Activated B cell treated with CpG ODN at 0.5 μM for 24 hours (primary cell): ENCODE measurements around the gene CLEC10A. TPM values are rescaled to one million over a fixed set of nuclear protein-coding genes. Genes with fewer than 3 reads are reported as not detected.
"Not testable (repeated sequence)": the region's sequence is repeated elsewhere in the genome, so short reads cannot be mapped to it uniquely, and the experiment has no call there.

ENCODE experiments used
- ATAC-seq: fragments of 200-7000 bp; cut with Tn5 transposase; one replicate; pipeline ENCODE4 v1.10.0; 2021; ENCODE audit warnings: low read depth, mild to moderate bottlenecking, moderate library complexity
- CTCF ChIA-PET: fragments of 350-600 bp; sonication (Branson Sonifier 250); formaldehyde crosslinking; loops from one replicate; lab custom pipeline; 2021; ENCODE audit warnings: antibody characterized with exemption; lab: Charles Lee
- POLR2A ChIA-PET: fragments of 350-600 bp; sonication (Branson Sonifier 250); formaldehyde crosslinking; loops from one replicate; lab custom pipeline; 2021; ENCODE audit warnings: antibody characterized with exemption; lab: Charles Lee
- DNase-seq: peaks from one replicate; pipeline ENCODE4 v3.0.0; 2022
- H3K27ac Mint-ChIP-seq: one replicate; pipeline ENCODE4 v1.8.0; 2020; ENCODE audit warnings: mixed read lengths
- H3K27me3 Mint-ChIP-seq: one replicate; pipeline ENCODE4 v1.8.0; 2021; ENCODE audit warnings: mixed read lengths
- H3K36me3 Mint-ChIP-seq: one replicate; pipeline ENCODE4 v1.8.0; 2021; ENCODE audit warnings: low read depth, mixed read lengths
- H3K4me1 Mint-ChIP-seq: one replicate; pipeline ENCODE4 v1.8.0; 2021; ENCODE audit warnings: mixed read lengths
- H3K4me3 Mint-ChIP-seq: one replicate; pipeline ENCODE4 v1.8.0; 2020; ENCODE audit warnings: mild to moderate bottlenecking, mixed read lengths
- H3K9me3 Mint-ChIP-seq: one replicate; pipeline ENCODE4 v1.8.0; 2020; ENCODE audit warnings: mixed read lengths
- CTCF ChIP-seq: fragments of 200-600 bp; IDR thresholded peaks from one replicate; pipeline ENCODE4 v1.8.0; 2022; ENCODE audit warnings: antibody characterized with exemption, mild to moderate bottlenecking
- intact Hi-C: fragments of 100-400 bp; cut with micrococcal nuclease; formaldehyde crosslinking; loops from one replicate; pipeline ENCODE4 v1.15.1; 2024
- total RNA-seq: library from RNA; stranded (reverse); gene quantifications from 2 replicates; pipeline ENCODE4 v1.2.3, GENCODE V29; 2022

CLEC10A gene
- total RNA-seq, 1 donor from 2014 or later = not detected

GRCh38 chr17:7123844-7124243, 43.8 kb upstream of the CLEC10A start:
- no peak for ATAC-seq
- no peaks in the 10 kb centered on the region for H3K36me3 Mint-ChIP-seq
- no peak overlapping the region for H3K4me3 Mint-ChIP-seq
- ChIA-PET CTCF (no interaction called here), POLR2A (interaction anchor here (0.6 to 1.3 kb wide), 2 partner anchors 8 to 545 kb away, joined by 8 to 9 read pairs; no protein-coding TSS in a partner anchor)
- no peak for TF ChIP-seq CTCF
- peaks cover 14% of the 10 kb centered on the region for H3K27me3 Mint-ChIP-seq
- no peaks in the 10 kb centered on the region for H3K9me3 Mint-ChIP-seq
- no peak for DNase-seq
- intact Hi-C loops = no loop called here
- no peak overlapping the region for H3K27ac Mint-ChIP-seq
- peaks cover 12% of the 10 kb centered on the region for H3K4me1 Mint-ChIP-seq

GRCh38 chr17:7122381-7122780, 42.3 kb upstream of the CLEC10A start:
- no peak for DNase-seq
- Mint-ChIP-seq H3K9me3 (no peaks in the 10 kb centered on the region), H3K27ac (no peak overlapping the region), H3K27me3 (peaks cover 14% of the 10 kb centered on the region), H3K36me3 (no peaks in the 10 kb centered on the region), H3K4me3 (no peak overlapping the region), H3K4me1 (peaks cover 12% of the 10 kb centered on the region)
- ChIA-PET POLR2A (interaction anchor here (1.3 kb wide), 1 partner anchor 10 kb away, joined by 9 read pairs; no protein-coding TSS in a partner anchor), CTCF (no interaction called here)
- ATAC-seq = no peak
- TF ChIP-seq CTCF = no peak
- intact Hi-C loops = no loop called here

- H3K4me3 Mint-ChIP-seq, H3K27ac Mint-ChIP-seq, H3K36me3 Mint-ChIP-seq, H3K9me3 Mint-ChIP-seq, CTCF ChIA-PET, ATAC-seq, intact Hi-C loops, DNase-seq: not testable (repeated sequence)
- Mint-ChIP-seq H3K4me1 (peaks cover 12% of the 10 kb centered on the region), H3K27me3 (peaks cover 14% of the 10 kb centered on the region)
- POLR2A ChIA-PET = interaction anchor here (0.7 to 1.5 kb wide), 2 partner anchors 11 to 1102 kb away, joined by 3 to 5 read pairs; no protein-coding TSS in a partner anchor
Measured at GRCh38 chr17:7120635-7121034, 40.6 kb upstream of the CLEC10A start.

- intact Hi-C loops = no loop called here
- DNase-seq (no peak), ATAC-seq (no peak)
- Mint-ChIP-seq H3K36me3 (no peaks in the 10 kb centered on the region), H3K4me1 (peaks cover 12% of the 10 kb centered on the region), H3K4me3 (no peak overlapping the region), H3K27me3 (peaks cover 14% of the 10 kb centered on the region), H3K9me3 (no peaks in the 10 kb centered on the region), H3K27ac (no peak overlapping the region)
- CTCF ChIA-PET = no interaction called here
- POLR2A ChIA-PET = interaction anchor here (0.7 kb wide), 1 partner anchor 1103 kb away, joined by 3 read pairs; no protein-coding TSS in a partner anchor
- TF ChIP-seq CTCF = no peak
Measured at GRCh38 chr17:7120123-7120522, 40.1 kb upstream of the CLEC10A start.

GRCh38 chr17:7119314-7119713, 39.3 kb upstream of the CLEC10A start:
- TF ChIP-seq CTCF = no peak
- intact Hi-C loops = no loop called here
- Mint-ChIP-seq H3K4me1 (peaks cover 12% of the 10 kb centered on the region), H3K36me3 (no peaks in the 10 kb centered on the region), H3K27me3 (peaks cover 14% of the 10 kb centered on the region), H3K4me3 (no peak overlapping the region), H3K9me3 (no peaks in the 10 kb centered on the region), H3K27ac (no peak overlapping the region)
- ChIA-PET POLR2A (no interaction called here), CTCF (no interaction called here)
- ATAC-seq (no peak), DNase-seq (no peak)
